A549 (cell line): ENCODE measurements around the gene TRAF3. TPM values are rescaled to one million over a fixed set of nuclear protein-coding genes. Genes with fewer than 3 reads are reported as not detected.

Source experiments
- ATAC-seq, 2 experiments: fragments of 200-7000 bp in 1 of 2; fragments of >200 bp in 1 of 2; cut with Nextera tagmentation in 1 of 2; cut with Tn5 transposase in 1 of 2; 3 replicates each; pipeline versions ENCODE4 v1.8.0 to v1.9.1; 2018 to 2020; ENCODE audit warnings: mild to moderate bottlenecking in 1 of 2, moderate library complexity in 1 of 2
- CTCF ChIA-PET: fragments of 300-600 bp; sonication (Branson Sonifier 250); formaldehyde crosslinking; extraction: SDS; loops from one replicate; lab custom pipeline; 2021; ENCODE audit warnings: antibody characterized with exemption, inconsistent platforms; lab: Yijun Ruan, JAX
- POLR2A ChIA-PET: fragments of 350-600 bp; formaldehyde crosslinking; extraction: SDS; loops from one replicate; lab custom pipeline; 2021; ENCODE audit warnings: antibody characterized with exemption, inconsistent platforms; lab: Yijun Ruan, JAX
- DNase-seq, 2 experiments: peaks; one replicate each; pipeline versions ENCODE4 v3.0.0 to v3.0.0-alpha.2; 2011 to 2016; ENCODE audit warnings: low read depth in 1 of 2, low spot score in 1 of 2
- FAIRE-seq: peaks from 2 replicates; lab custom pipeline; 2011; peaks lifted over from hg19 to GRCh38; lab: Jason Lieb, UNC
- H3K27ac ChIP-seq, 2 experiments: fragments of >200 bp; sonication (Bioruptor Twin); formaldehyde crosslinking; 3 replicates each; pipeline ENCODE4 v1.5.1; 2016 to 2017
- H3K4me1 ChIP-seq: fragments of >200 bp; sonication (Bioruptor Twin); formaldehyde crosslinking; 3 replicates; pipeline ENCODE4 v1.6.1; 2016
- H3K4me2 ChIP-seq: fragments of >200 bp; sonication (Bioruptor Twin); formaldehyde crosslinking; 3 replicates; pipeline ENCODE4 v1.6.1; 2016
- H3K4me3 ChIP-seq: fragments of >200 bp; sonication (Bioruptor Twin); formaldehyde crosslinking; 3 replicates; pipeline ENCODE4 v1.5.1; 2016
- H3K9me3 ChIP-seq: fragments of >200 bp; sonication (Bioruptor Twin); formaldehyde crosslinking; 3 replicates; pipeline ENCODE4 v1.6.1; 2016
- ATOH8 ChIP-seq: fragments of 250-450 bp; sonication (Bioruptor Pico); IDR thresholded peaks from 2 replicates; pipeline ENCODE4 v1.5.0; 2020; ENCODE audit warnings: low read depth, mild to moderate bottlenecking, moderate library complexity
- CBX8 ChIP-seq: fragments of 200-600 bp; sonication (generic); IDR thresholded peaks from 2 replicates; pipeline ENCODE4 v1.6.1; 2016
- CEBPB ChIP-seq, 2 experiments: fragments of >200 bp in 1 of 2; sonication (Bioruptor Twin) in 1 of 2; formaldehyde crosslinking in 1 of 2; IDR thresholded peaks; 2 replicates each; pipeline ENCODE4 v1.6.1; 2012 to 2016
- CTCF ChIP-seq: fragments of >200 bp; sonication (Bioruptor Twin); formaldehyde crosslinking; IDR thresholded peaks from 3 replicates; pipeline ENCODE4 v1.5.1; 2016
- E2F6 ChIP-seq: IDR thresholded peaks from 2 replicates; pipeline ENCODE4 v1.6.1; 2012; ENCODE audit warnings: low read depth, borderline replicate concordance
- FOXS1 ChIP-seq: fragments of 250-450 bp; sonication (Bioruptor Pico); IDR thresholded peaks from 2 replicates; pipeline ENCODE4 v1.5.0; 2020; ENCODE audit warnings: mild to moderate bottlenecking, moderate library complexity
- GATA3 ChIP-seq: IDR thresholded peaks from 2 replicates; pipeline ENCODE4 v1.6.1; 2012; ENCODE audit warnings: borderline replicate concordance
- HMGXB4 ChIP-seq: fragments of 250-450 bp; sonication (Bioruptor Pico); IDR thresholded peaks from 2 replicates; pipeline ENCODE4 v1.5.0; 2021; ENCODE audit warnings: mild to moderate bottlenecking, moderate library complexity, borderline replicate concordance
- HOXA7 ChIP-seq: fragments of 250-450 bp; sonication (Bioruptor Pico); IDR thresholded peaks from 2 replicates; pipeline ENCODE4 v1.5.0; 2020; ENCODE audit warnings: mild to moderate bottlenecking, moderate library complexity
- HOXB5 ChIP-seq: fragments of 250-450 bp; sonication (Bioruptor Pico); IDR thresholded peaks from 2 replicates; pipeline ENCODE4 v1.5.0; 2020; ENCODE audit warnings: mild to moderate bottlenecking, moderate library complexity
- KDM1A ChIP-seq: fragments of 200-600 bp; sonication (generic); IDR thresholded peaks from 2 replicates; pipeline ENCODE4 v1.6.1; 2016; ENCODE audit warnings: low read depth, mild to moderate bottlenecking
- KDM5A ChIP-seq: fragments of 200-600 bp; sonication (generic); IDR thresholded peaks from 2 replicates; pipeline ENCODE4 v1.6.1; 2016; ENCODE audit warnings: antibody characterized with exemption, mild to moderate bottlenecking
- MAFK ChIP-seq: fragments of 450-650 bp; IDR thresholded peaks from 2 replicates; pipeline ENCODE4 v1.6.1; 2014; ENCODE audit not compliant: partially characterized antibody
- MAX ChIP-seq: IDR thresholded peaks from 2 replicates; pipeline ENCODE4 v1.6.1; 2012
- NPAS2 ChIP-seq: fragments of 250-450 bp; sonication (Bioruptor Pico); IDR thresholded peaks from 2 replicates; pipeline ENCODE4 v1.8.0; 2022; ENCODE audit warnings: mild to moderate bottlenecking, moderate library complexity, borderline replicate concordance
- PHF8 ChIP-seq: fragments of 200-600 bp; sonication (generic); IDR thresholded peaks from 2 replicates; pipeline ENCODE4 v1.6.1; 2016; ENCODE audit warnings: low read depth, mild to moderate bottlenecking, antibody characterized with exemption, moderate library complexity, borderline replicate concordance
- POLR2AphosphoS2 ChIP-seq: conservative IDR thresholded peaks from 2 replicates; pipeline ENCODE4 v1.6.1; 2012; ENCODE audit warnings: low read length, improper control_type of control experiment, inconsistent platforms
- RARB ChIP-seq: fragments of 250-450 bp; sonication (Bioruptor Pico); IDR thresholded peaks from 2 replicates; pipeline ENCODE4 v1.8.0; 2021; ENCODE audit warnings: mild to moderate bottlenecking, moderate library complexity
- SREBF2 ChIP-seq: fragments of 450-650 bp; IDR thresholded peaks from 2 replicates; pipeline ENCODE4 v1.6.1; 2014; ENCODE audit warnings: mild to moderate bottlenecking, moderate library complexity
- WGBS: methylation state at CpG from one replicate; pipeline ENCODE4 v1.1.6; 2017; ENCODE audit errors: missing lambda C conversion rate; 5-methylcytosine and 5-hydroxymethylcytosine counted together
- polyA plus RNA-seq, 4 experiments: library from polyadenylated mRNA; depleted of rRNA in 3 of 4; stranded (reverse); fragments of >200 nt; fragmentation: RNase III in 1 of 4; extraction: RNeasy Plus Mini Kit Qiagen cat#74134 plus additional on column Dnase treatment in 1 of 4; gene quantifications; 2 replicates in 3 of 4; 3 replicates in 1 of 4; pipeline ENCODE4 v1.2.3, GENCODE V29; 2011 to 2017
- TF ChIP-seq, protein P1 (sequence below): fragments of 200-600 bp; sonication (generic); IDR thresholded peaks from 2 replicates; pipeline ENCODE4 v1.6.1; 2016; ENCODE audit warnings: antibody characterized with exemption, mild to moderate bottlenecking, moderate library complexity
- TF ChIP-seq, protein P2 (sequence below): fragments of >200 bp; sonication (Bioruptor Twin); formaldehyde crosslinking; IDR thresholded peaks from 3 replicates; pipeline ENCODE4 v1.6.1; 2016

The TRAF3 gene
- polyA plus RNA-seq, 2 of the 4 experiments (the other 2 are of a cell fraction) = 20.2 to 25.5 TPM

GRCh38 chr14:102796661-102797190 lies 19.5 kb downstream of the TRAF3 start (continued):
- TF ChIP-seq, protein P1, sequence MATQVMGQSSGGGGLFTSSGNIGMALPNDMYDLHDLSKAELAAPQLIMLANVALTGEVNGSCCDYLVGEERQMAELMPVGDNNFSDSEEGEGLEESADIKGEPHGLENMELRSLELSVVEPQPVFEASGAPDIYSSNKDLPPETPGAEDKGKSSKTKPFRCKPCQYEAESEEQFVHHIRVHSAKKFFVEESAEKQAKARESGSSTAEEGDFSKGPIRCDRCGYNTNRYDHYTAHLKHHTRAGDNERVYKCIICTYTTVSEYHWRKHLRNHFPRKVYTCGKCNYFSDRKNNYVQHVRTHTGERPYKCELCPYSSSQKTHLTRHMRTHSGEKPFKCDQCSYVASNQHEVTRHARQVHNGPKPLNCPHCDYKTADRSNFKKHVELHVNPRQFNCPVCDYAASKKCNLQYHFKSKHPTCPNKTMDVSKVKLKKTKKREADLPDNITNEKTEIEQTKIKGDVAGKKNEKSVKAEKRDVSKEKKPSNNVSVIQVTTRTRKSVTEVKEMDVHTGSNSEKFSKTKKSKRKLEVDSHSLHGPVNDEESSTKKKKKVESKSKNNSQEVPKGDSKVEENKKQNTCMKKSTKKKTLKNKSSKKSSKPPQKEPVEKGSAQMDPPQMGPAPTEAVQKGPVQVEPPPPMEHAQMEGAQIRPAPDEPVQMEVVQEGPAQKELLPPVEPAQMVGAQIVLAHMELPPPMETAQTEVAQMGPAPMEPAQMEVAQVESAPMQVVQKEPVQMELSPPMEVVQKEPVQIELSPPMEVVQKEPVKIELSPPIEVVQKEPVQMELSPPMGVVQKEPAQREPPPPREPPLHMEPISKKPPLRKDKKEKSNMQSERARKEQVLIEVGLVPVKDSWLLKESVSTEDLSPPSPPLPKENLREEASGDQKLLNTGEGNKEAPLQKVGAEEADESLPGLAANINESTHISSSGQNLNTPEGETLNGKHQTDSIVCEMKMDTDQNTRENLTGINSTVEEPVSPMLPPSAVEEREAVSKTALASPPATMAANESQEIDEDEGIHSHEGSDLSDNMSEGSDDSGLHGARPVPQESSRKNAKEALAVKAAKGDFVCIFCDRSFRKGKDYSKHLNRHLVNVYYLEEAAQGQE = no peak
- no peak for TF ChIP-seq HMGXB4 (CRISPR knock-in tag)
- TF ChIP-seq MAFK = no peak
- TF ChIP-seq KDM1A = no peak
- no peak for TF ChIP-seq SREBF2
- no peak for TF ChIP-seq E2F6
- no peak for TF ChIP-seq GATA3
- no peak for TF ChIP-seq CTCF
- TF ChIP-seq PHF8 = no peak

DNA sequence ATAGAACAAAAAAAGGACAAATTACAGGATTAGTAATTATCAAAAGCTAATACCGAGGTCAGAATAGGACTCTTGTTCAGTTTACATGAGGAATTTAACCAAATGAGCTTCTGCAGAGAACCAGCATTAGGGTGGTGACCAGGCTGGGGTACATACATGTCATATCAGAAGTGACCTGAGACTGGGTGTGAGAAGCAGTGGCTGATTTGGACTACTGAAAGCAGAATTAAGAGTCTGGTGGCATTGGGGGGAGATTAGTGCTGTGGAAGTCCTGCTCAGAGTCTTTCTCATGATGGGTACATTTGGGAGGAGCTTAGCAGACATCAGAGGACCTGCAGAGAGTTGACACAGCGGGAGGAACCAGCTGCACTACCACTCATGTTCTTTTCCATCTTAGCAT lies 21.7 kb downstream of the TRAF3 start:
- DNase-seq = no peak
- H3K27ac ChIP-seq = no peak overlapping the region
- ChIA-PET POLR2A (no interaction called here), CTCF (interaction anchor here (1.2 to 1.4 kb wide), 2 partner anchors 13 kb away, joined by 3 read pairs; no protein-coding TSS in a partner anchor)
- no peak for ATAC-seq
- FAIRE-seq = no peak
- no peak overlapping the region for H3K4me2 ChIP-seq
- H3K4me1 ChIP-seq = peaks cover 18% of the 10 kb centered on the region
- no peak for TF ChIP-seq HOXB5 (CRISPR knock-in tag)
- TF ChIP-seq CBX8 = no peak
- TF ChIP-seq POLR2AphosphoS2 = no peak
- TF ChIP-seq FOXS1 (CRISPR knock-in tag) = no peak
- TF ChIP-seq, protein P2, sequence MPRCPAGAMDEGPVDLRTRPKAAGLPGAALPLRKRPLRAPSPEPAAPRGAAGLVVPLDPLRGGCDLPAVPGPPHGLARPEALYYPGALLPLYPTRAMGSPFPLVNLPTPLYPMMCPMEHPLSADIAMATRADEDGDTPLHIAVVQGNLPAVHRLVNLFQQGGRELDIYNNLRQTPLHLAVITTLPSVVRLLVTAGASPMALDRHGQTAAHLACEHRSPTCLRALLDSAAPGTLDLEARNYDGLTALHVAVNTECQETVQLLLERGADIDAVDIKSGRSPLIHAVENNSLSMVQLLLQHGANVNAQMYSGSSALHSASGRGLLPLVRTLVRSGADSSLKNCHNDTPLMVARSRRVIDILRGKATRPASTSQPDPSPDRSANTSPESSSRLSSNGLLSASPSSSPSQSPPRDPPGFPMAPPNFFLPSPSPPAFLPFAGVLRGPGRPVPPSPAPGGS = no peak
- no peak for TF ChIP-seq NPAS2 (CRISPR knock-in tag)
- no peak for TF ChIP-seq HOXA7 (CRISPR knock-in tag)
- no peak for TF ChIP-seq RARB
- no peak for TF ChIP-seq KDM5A
- no peak for TF ChIP-seq CEBPB (IDR thresholded peaks at IDR 0.05)
- TF ChIP-seq HMGXB4 (CRISPR knock-in tag) = no peak
- TF ChIP-seq MAX = no peak
- no peak for TF ChIP-seq ATOH8
- 93% methylated on average over 2 of the region's 2 CpGs for WGBS
- no peak overlapping the region for H3K4me3 ChIP-seq
- H3K9me3 ChIP-seq = no peaks in the 10 kb centered on the region
